Gastrocnemius medialis (tissue), 4 donors: ENCODE measurements around the gene KCNK17. TPM values are rescaled to one million over a fixed set of nuclear protein-coding genes. Genes with fewer than 3 reads are reported as not detected.
A peak's percentile ranks its signal among the peaks of the same experiment; 100 is the strongest.

ENCODE experiments used
- ATAC-seq, 2 donors: fragments of 150-250 bp; one replicate each; pipeline ENCODE4 v1.9.1; 2016
- DNase-seq, 2 donors: peaks; one replicate each; pipeline ENCODE4 v3.0.0-alpha.2; 2019
- H3K27ac ChIP-seq, 4 donors: fragments of 200-600 bp; sonication (generic); 1 replicate in 1 of 4; 2 replicates in 3 of 4; pipeline ENCODE4 v1.5.1; 2016 to 2018; ENCODE audit warnings: mild to moderate bottlenecking in 2 of 4, moderate library complexity in 1 of 4
- H3K27me3 ChIP-seq, 3 donors: fragments of 200-600 bp; sonication (generic) in 2 of 3; 1 replicate in 1 of 3; 2 replicates in 2 of 3; pipeline versions ENCODE4 v1.5.1 to v1.6.0; 2016 to 2019; ENCODE audit warnings: mild to moderate bottlenecking in 1 of 3, moderate library complexity in 1 of 3
- H3K36me3 ChIP-seq, 2 donors: fragments of 200-600 bp; sonication (generic) in 1 of 2; one replicate each; pipeline ENCODE4 v1.5.1; 2017 to 2018
- H3K4me1 ChIP-seq, 2 donors: fragments of 200-600 bp; sonication (generic) in 1 of 2; one replicate each; pipeline ENCODE4 v1.5.1; 2016 to 2017; ENCODE audit warnings: mild to moderate bottlenecking in 2 of 2
- H3K4me3 ChIP-seq, 4 donors: fragments of 200-600 bp; sonication (generic) in 3 of 4; 1 replicate in 1 of 4; 2 replicates in 3 of 4; pipeline ENCODE4 v1.5.1; 2016 to 2019; ENCODE audit warnings: mild to moderate bottlenecking in 2 of 4
- H3K9me3 ChIP-seq, 3 donors: fragments of 200-600 bp; sonication (generic) in 2 of 3; 1 replicate in 1 of 3; 2 replicates in 2 of 3; pipeline ENCODE4 v1.5.1; 2016 to 2019
- POLR2A ChIP-seq, 2 donors: fragments of 450-650 bp; IDR thresholded peaks; one replicate each; pipeline ENCODE4 v1.6.1; 2017; ENCODE audit warnings: antibody characterized with exemption in 2 of 2, mild to moderate bottlenecking in 2 of 2, moderate library complexity in 2 of 2
- in situ Hi-C, 4 donors: fragments of 200-750 bp; cut with MboI; loops; one replicate each; pipeline versions ENCODE4 v1.15.0 to v1.8.0; 2017; ENCODE audit warnings: low sequenced_read_pairs in 4 of 4
- intact Hi-C: fragments of 100-400 bp; cut with DNase I; formaldehyde crosslinking; loops from one replicate; pipeline ENCODE4 v1.15.1; 2023; ENCODE audit warnings: low total_unique reads
- total RNA-seq, 4 donors: library from RNA; depleted of rRNA; stranded (reverse); fragments of >200 nt; gene quantifications; one replicate each; pipeline versions ENCODE4 v1.1.0 to v1.2.3, GENCODE V29; 2016
- TF ChIP-seq, protein P1 (sequence below), 5 experiments: fragments of 450-650 bp in 3 of 5; fragments of 200-600 bp in 2 of 5; sonication (generic) in 2 of 5; IDR thresholded peaks in 4 of 5; conservative IDR thresholded peaks in 1 of 5; 1 replicate in 4 of 5; 2 replicates in 1 of 5; pipeline ENCODE4 v1.5.1; 2016 to 2019; ENCODE audit warnings: antibody characterized with exemption in 5 of 5, mild to moderate bottlenecking in 3 of 5, moderate library complexity in 3 of 5

Gene KCNK17
- total RNA-seq, 4 donors from 2014 or later = not detected

DNA sequence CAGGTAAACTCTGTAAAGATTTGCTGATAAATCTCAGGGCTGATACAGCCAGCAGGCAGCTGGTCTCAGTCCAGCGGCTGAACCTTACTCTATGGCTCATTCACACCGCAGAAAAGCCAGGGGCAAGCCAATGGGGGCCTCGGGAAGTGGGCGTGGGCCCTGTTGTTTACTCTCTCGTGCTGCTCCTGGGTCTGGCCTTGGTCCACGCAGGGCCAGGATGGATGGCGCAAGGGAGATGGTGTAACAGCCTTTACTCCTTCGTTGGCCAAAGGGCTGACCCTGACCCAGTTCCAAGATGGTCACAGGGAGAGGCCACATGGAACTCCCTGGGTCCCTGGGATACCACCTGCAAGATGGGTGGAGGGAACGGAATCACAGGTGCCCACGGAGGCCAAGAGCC, 16.2 kb downstream of the KCNK17 start:
- Histone ChIP-seq H3K36me3 (no peaks in the 10 kb centered on the region), H3K4me1 (peaks cover 0 to 4% of the 10 kb centered on the region in 2 donors), H3K27me3 (peaks cover 0 to 7% (median 0%) of the 10 kb centered on the region in 3 donors), H3K4me3 (no peak overlapping the region), H3K9me3 (no peaks in the 10 kb centered on the region), H3K27ac (no peak overlapping the region)
- no peak for ATAC-seq
- DNase-seq = peak in 1 of 2 donors; percentile 22
- intact Hi-C loops (no loop called here), in situ Hi-C loops (no loop called here)
- no peak for TF ChIP-seq POLR2A (IDR thresholded peaks at IDR 0.05)
- TF ChIP-seq, protein P1, sequence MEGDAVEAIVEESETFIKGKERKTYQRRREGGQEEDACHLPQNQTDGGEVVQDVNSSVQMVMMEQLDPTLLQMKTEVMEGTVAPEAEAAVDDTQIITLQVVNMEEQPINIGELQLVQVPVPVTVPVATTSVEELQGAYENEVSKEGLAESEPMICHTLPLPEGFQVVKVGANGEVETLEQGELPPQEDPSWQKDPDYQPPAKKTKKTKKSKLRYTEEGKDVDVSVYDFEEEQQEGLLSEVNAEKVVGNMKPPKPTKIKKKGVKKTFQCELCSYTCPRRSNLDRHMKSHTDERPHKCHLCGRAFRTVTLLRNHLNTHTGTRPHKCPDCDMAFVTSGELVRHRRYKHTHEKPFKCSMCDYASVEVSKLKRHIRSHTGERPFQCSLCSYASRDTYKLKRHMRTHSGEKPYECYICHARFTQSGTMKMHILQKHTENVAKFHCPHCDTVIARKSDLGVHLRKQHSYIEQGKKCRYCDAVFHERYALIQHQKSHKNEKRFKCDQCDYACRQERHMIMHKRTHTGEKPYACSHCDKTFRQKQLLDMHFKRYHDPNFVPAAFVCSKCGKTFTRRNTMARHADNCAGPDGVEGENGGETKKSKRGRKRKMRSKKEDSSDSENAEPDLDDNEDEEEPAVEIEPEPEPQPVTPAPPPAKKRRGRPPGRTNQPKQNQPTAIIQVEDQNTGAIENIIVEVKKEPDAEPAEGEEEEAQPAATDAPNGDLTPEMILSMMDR (IDR thresholded peaks at IDR 0.05 in 4 of 5, conservative IDR thresholded peaks at IDR 0.05 in 1 of 5) = no peak

DNA sequence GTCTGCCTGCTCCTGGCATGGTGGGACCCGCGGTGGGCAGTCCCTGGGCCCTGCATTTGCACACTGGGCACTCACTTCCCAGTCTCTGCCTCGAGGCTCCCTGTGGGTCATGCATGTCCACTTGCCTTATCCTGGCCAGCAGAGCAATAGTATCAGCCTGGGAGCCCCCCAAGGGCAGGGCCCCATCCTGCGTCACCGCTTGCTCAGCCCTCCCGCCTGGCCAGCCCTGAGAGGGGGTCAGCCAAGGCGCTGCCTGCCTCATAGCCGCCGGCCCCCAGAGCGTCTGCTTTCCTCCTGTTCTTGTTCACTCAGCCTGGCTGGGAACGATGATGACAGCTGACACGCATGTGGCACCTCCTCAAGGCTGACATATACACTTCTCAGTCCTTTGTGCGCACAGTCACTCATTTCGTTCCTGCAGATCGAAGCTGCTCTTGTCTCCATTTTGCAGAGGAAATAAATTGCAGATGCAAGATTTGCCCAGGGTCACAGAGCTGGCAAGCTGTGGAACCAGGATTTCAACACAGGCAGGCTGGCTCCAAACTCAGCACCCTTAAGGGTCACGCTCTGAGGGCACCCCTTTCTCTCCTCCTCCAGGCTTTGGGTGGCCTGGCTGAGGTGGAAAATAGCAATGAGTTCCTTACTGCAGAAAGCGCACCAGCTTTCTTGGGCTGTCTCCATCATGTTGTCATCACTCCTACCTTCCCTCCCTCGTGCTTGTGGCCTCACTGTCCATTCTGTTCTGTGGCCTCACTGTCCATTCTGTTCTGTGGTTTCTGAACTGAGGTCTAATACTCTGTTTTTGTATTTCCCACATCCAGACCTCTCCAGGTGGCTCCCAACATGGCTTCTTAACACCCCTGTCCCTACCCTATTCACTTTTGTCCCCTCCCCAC, 17.2 kb downstream of the KCNK17 start:
- in situ Hi-C loops (no loop called here), intact Hi-C loops (no loop called here)
- DNase-seq (peak; percentile 8 to 53), ATAC-seq (peak; percentile 41 to 55)
- Histone ChIP-seq H3K9me3 (no peaks in the 10 kb centered on the region), H3K27me3 (peaks cover 0 to 7% (median 0%) of the 10 kb centered on the region in 3 donors), H3K4me1 (peaks cover 0 to 4% of the 10 kb centered on the region in 2 donors), H3K36me3 (no peaks in the 10 kb centered on the region), H3K27ac (no peak overlapping the region), H3K4me3 (no peak overlapping the region)
- TF ChIP-seq, protein P1 (IDR thresholded peaks at IDR 0.05 in 4 of 5, conservative IDR thresholded peaks at IDR 0.05 in 1 of 5) = no peak
- TF ChIP-seq POLR2A (IDR thresholded peaks at IDR 0.05) = no peak

DNA sequence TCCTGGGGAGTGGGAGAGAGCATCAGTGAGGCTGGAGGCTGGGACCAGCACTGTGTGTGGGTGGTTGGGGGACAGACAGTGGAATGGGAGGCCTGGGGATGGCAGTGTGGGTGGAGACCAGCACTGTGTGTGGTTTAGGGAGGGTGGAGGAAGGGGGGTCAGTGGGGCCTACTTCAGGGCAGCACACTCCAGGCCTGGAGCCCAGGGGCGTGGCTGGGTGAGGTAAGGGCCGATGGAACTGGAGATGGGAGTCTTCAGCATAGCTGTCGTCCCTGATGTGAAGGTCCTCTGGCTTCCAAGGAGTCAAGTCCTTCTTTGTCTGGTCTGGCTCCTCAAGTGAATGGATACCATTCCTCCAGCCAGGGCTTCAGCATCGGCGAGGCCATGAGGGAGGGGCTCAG, 18.6 kb downstream of the KCNK17 start:
- intact Hi-C loops = no loop called here
- Histone ChIP-seq H3K27me3 (peaks cover 0 to 4% (median 0%) of the 10 kb centered on the region in 3 donors), H3K9me3 (no peaks in the 10 kb centered on the region), H3K4me1 (peaks cover 0 to 4% of the 10 kb centered on the region in 2 donors), H3K27ac (no peak overlapping the region), H3K4me3 (no peak overlapping the region), H3K36me3 (no peaks in the 10 kb centered on the region)
- no peak for TF ChIP-seq POLR2A (IDR thresholded peaks at IDR 0.05)
- TF ChIP-seq, protein P1 (IDR thresholded peaks at IDR 0.05 in 4 of 5, conservative IDR thresholded peaks at IDR 0.05 in 1 of 5) = no peak
- DNase-seq (peak in 1 of 2 donors; percentile 28), ATAC-seq (peak in 1 of 2 donors; percentile 19)
- in situ Hi-C loops = no loop called here

- no peaks in the 10 kb centered on the region for H3K36me3 ChIP-seq
- no peak overlapping the region for H3K4me3 ChIP-seq
- peaks cover 0 to 4% (median 0%) of the 10 kb centered on the region in 3 donors for H3K27me3 ChIP-seq
- TF ChIP-seq, protein P1 (IDR thresholded peaks at IDR 0.05 in 4 of 5, conservative IDR thresholded peaks at IDR 0.05 in 1 of 5) = no peak
- H3K9me3 ChIP-seq = no peaks in the 10 kb centered on the region
- no peak for ATAC-seq
- DNase-seq = no peak
- H3K27ac ChIP-seq = no peak overlapping the region
- intact Hi-C loops = no loop called here
- H3K4me1 ChIP-seq = peaks cover 0 to 4% of the 10 kb centered on the region in 2 donors
- in situ Hi-C loops = no loop called here
These were observed 19.3 kb downstream of the KCNK17 start for GRCh38 chr6:39294899-39295298.
